Suprapubic skin (tissue), 4 donors: ENCODE measurements around the gene SH3BP1.

Source experiments
- CTCF ChIP-seq, 2 donors: fragments of 200-600 bp in 1 of 2; fragments of 450-650 bp in 1 of 2; sonication (generic) in 1 of 2; IDR thresholded peaks; one replicate each; pipeline ENCODE4 v1.5.1; 2016 to 2019; ENCODE audit warnings: antibody characterized with exemption in 2 of 2, mild to moderate bottlenecking in 1 of 2, moderate library complexity in 1 of 2
- POLR2A ChIP-seq, 2 donors: fragments of 450-650 bp; IDR thresholded peaks; one replicate each; pipeline ENCODE4 v1.6.1; 2017; ENCODE audit warnings: antibody characterized with exemption in 2 of 2, mild to moderate bottlenecking in 2 of 2, moderate library complexity in 2 of 2
- POLR2AphosphoS5 ChIP-seq, 3 donors: sonication (generic); formaldehyde crosslinking; IDR thresholded peaks; one replicate each; pipeline ENCODE4 v1.6.1; 2017; ENCODE audit warnings: antibody characterized with exemption in 3 of 3

DNA sequence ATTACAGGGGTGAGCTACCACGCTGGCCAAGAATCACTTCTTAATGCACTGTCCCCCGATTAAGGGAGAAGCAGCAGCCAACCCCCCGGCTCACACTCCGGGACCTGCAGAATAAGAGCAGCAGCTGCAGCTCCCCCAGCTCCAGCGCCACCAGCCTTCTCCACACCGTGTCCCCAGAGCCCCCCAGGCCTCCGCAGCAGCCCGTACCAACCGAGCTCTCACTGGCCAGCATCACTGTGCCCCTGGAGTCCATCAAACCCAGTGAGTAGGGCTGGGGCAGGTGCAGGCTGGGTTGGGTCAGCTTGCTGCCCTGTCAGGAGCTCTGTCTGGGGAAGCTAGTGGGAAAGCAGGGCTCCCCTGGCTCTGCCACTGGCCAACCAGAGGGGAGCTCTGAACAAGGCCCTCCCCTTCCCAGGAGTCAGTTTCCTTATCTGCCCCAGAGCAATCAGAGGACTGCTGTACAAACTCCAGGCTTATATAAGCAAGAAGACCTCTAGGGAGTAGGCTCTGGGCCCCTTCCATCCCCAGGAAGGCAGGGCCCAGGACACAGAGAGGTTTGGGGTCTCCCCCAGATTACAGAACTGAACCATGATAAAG is 8.5 kb upstream of the SH3BP1 start:
- TF ChIP-seq CTCF (IDR thresholded peaks at IDR 0.05), result no peak
- TF ChIP-seq POLR2A (IDR thresholded peaks at IDR 0.05), result no peak
- no peak for TF ChIP-seq POLR2AphosphoS5 (IDR thresholded peaks at IDR 0.05)
